K562 (cell line): ENCODE results near the gene THSD8. TPM values are rescaled to one million over a fixed set of nuclear protein-coding genes. Genes with fewer than 3 reads are reported as not detected.

Source experiments
- BCOR ChIP-seq: fragments of 450-650 bp; IDR thresholded peaks from 2 replicates; pipeline ENCODE4 v1.6.1; 2016
- BMI1 ChIP-seq: fragments of 150-350 bp; IDR thresholded peaks from 2 replicates; pipeline ENCODE4 v1.6.1; 2014; ENCODE audit warnings: low read length
- C11orf30 ChIP-seq: fragments of 450-650 bp; IDR thresholded peaks from 2 replicates; pipeline ENCODE4 v1.6.1; 2016; ENCODE audit warnings: low read depth, mild to moderate bottlenecking
- GATA2 ChIP-seq: sonication (generic); formaldehyde crosslinking; IDR thresholded peaks from 2 replicates; pipeline ENCODE4 v1.4.0; 2020; ENCODE audit warnings: mild to moderate bottlenecking, missing genetic modification reagents
- HDGF ChIP-seq: fragments of 450-650 bp; IDR thresholded peaks from 2 replicates; pipeline ENCODE4 v1.6.1; 2016
- JUN ChIP-seq, 2 experiments: sonication (generic) in 1 of 2; formaldehyde crosslinking in 1 of 2; IDR thresholded peaks; 2 replicates each; pipeline versions ENCODE4 v1.6.1 to v1.8.0; 2012 to 2022; ENCODE audit warnings: borderline replicate concordance in 2 of 2, mild to moderate bottlenecking in 2 of 2, improper control_type of control experiment in 1 of 2, low read depth in 1 of 2, low read length in 1 of 2, missing genetic modification reagents in 1 of 2
- MAFG ChIP-seq: fragments of 450-650 bp; conservative IDR thresholded peaks from 2 replicates; pipeline ENCODE4 v1.6.1; 2016; ENCODE audit warnings: missing genetic modification characterization, missing compliant biosample characterization
- NFATC3 ChIP-seq: fragments of 450-650 bp; IDR thresholded peaks from 2 replicates; pipeline ENCODE4 v1.6.1; 2017; ENCODE audit warnings: mild to moderate bottlenecking
- NR4A1 ChIP-seq, 2 experiments: fragments of 250-450 bp in 1 of 2; fragments of 450-650 bp in 1 of 2; sonication (Bioruptor Pico) in 1 of 2; IDR thresholded peaks; 2 replicates each; pipeline versions ENCODE4 v1.4.0 to v1.6.1; 2016 to 2020; ENCODE audit warnings: mild to moderate bottlenecking in 2 of 2, missing compliant biosample characterization in 1 of 2, missing genetic modification characterization in 1 of 2, moderate library complexity in 1 of 2
- OTX1 ChIP-seq: fragments of 450-650 bp; formaldehyde crosslinking; IDR thresholded peaks from 2 replicates; pipeline ENCODE4 v1.4.0; 2022; ENCODE audit warnings: mild to moderate bottlenecking
- PYGO2 ChIP-seq: fragments of 450-650 bp; IDR thresholded peaks from 2 replicates; pipeline ENCODE4 v1.6.1; 2016; ENCODE audit warnings: mild to moderate bottlenecking, missing genetic modification characterization, moderate library complexity, missing compliant biosample characterization
- RBM15 ChIP-seq: fragments of 200-400 bp; formaldehyde crosslinking; IDR thresholded peaks from 2 replicates; pipeline ENCODE4 v1.6.1; 2018; ENCODE audit warnings: mild to moderate bottlenecking, low read length, moderate library complexity; ENCODE audit not compliant: insufficient read depth
- SRSF7 ChIP-seq: fragments of 200-400 bp; formaldehyde crosslinking; optimal IDR thresholded peaks from 2 replicates; pipeline ENCODE3; 2017; ENCODE audit warnings: mild to moderate bottlenecking, low read depth, low read length
- SUPT5H ChIP-seq: fragments of 450-650 bp; IDR thresholded peaks from 2 replicates; pipeline ENCODE4 v1.6.1; 2016
- ZNF12 ChIP-seq: sonication (generic); formaldehyde crosslinking; IDR thresholded peaks from 2 replicates; pipeline ENCODE4 v1.4.0; 2020; ENCODE audit warnings: mild to moderate bottlenecking, missing genetic modification reagents
- ZNF197 ChIP-seq: fragments of 200-800 bp; sonication (Bioruptor generic); IDR thresholded peaks from 2 replicates; pipeline ENCODE4 v1.6.1; 2016; ENCODE audit warnings: low read depth, missing genetic modification characterization, missing compliant biosample characterization
- ZNF282 ChIP-seq: sonication (generic); formaldehyde crosslinking; IDR thresholded peaks from 2 replicates; pipeline ENCODE4 v1.8.1; 2023; ENCODE audit warnings: missing genetic modification reagents
- ZNF354B ChIP-seq: fragments of 250-450 bp; sonication (Bioruptor Pico); IDR thresholded peaks from 2 replicates; pipeline ENCODE4 v1.4.0; 2020
- ZNF444 ChIP-seq: fragments of 250-450 bp; sonication (Bioruptor Pico); IDR thresholded peaks from 2 replicates; pipeline ENCODE4 v1.4.0; 2020; ENCODE audit warnings: mild to moderate bottlenecking, moderate library complexity
- ZNF583 ChIP-seq: fragments of 250-450 bp; sonication (Bioruptor Pico); IDR thresholded peaks from 2 replicates; pipeline ENCODE4 v1.4.0; 2020
- ZNF780A ChIP-seq: fragments of 250-450 bp; sonication (Bioruptor Pico); IDR thresholded peaks from 2 replicates; pipeline ENCODE4 v1.5.0; 2021; ENCODE audit warnings: mild to moderate bottlenecking
- polyA plus RNA-seq, 8 experiments: library from polyadenylated mRNA; depleted of rRNA in 4 of 8; stranded (reverse) in 5 of 8; unstranded in 3 of 8; fragments of >200 nt; fragmentation: Nextera tagmentation in 2 of 8; fragmentation: Illumina TruSeq in 1 of 8; extraction: Ambion mirVana in 2 of 8; extraction: Trizol in 1 of 8; gene quantifications; 2 replicates each; pipeline versions ENCODE4 v1.2.1 to v1.2.3, GENCODE V29; 2011 to 2014; ENCODE audit warnings: inconsistent platforms in 1 of 8, missing spikeins in 1 of 8
- total RNA-seq, 7 experiments: library from RNA; depleted of rRNA in 6 of 7; stranded (reverse); fragments of >200 nt in 6 of 7; fragmentation: Illumina TruSeq in 2 of 7; extraction: Trizol in 2 of 7; gene quantifications; 2 replicates each; pipeline versions ENCODE4 v1.2.1 to v1.2.3, GENCODE V29; 2011 to 2021; ENCODE audit warnings: low replicate concordance in 1 of 7
- TF ChIP-seq, protein P1 (sequence below): fragments of 250-450 bp; sonication (Bioruptor Pico); IDR thresholded peaks from 2 replicates; pipeline ENCODE4 v1.8.0; 2022; ENCODE audit warnings: inconsistent platforms, mild to moderate bottlenecking, moderate library complexity, borderline replicate concordance
- TF ChIP-seq, protein P2 (sequence below): fragments of 200-800 bp; sonication (Bioruptor generic); IDR thresholded peaks from 2 replicates; pipeline ENCODE4 v1.6.1; 2017; ENCODE audit warnings: missing genetic modification characterization, missing compliant biosample characterization
- TF ChIP-seq, protein P3 (sequence below): sonication (generic); formaldehyde crosslinking; IDR thresholded peaks from 2 replicates; pipeline ENCODE4 v1.8.1; 2023; ENCODE audit warnings: mild to moderate bottlenecking, missing genetic modification reagents
- TF ChIP-seq, protein P4 (sequence below): fragments of 450-650 bp; formaldehyde crosslinking; IDR thresholded peaks from 2 replicates; pipeline ENCODE4 v1.4.0; 2022; ENCODE audit warnings: missing genetic modification characterization

THSD8 gene
- total and polyA plus RNA-seq, 9 of the 15 experiments (the other 6 are each of a cell fraction or from before 2014, with no cell fraction given) = 8.4 to 42.4 (median 19.9) TPM; not detected in 2

DNA sequence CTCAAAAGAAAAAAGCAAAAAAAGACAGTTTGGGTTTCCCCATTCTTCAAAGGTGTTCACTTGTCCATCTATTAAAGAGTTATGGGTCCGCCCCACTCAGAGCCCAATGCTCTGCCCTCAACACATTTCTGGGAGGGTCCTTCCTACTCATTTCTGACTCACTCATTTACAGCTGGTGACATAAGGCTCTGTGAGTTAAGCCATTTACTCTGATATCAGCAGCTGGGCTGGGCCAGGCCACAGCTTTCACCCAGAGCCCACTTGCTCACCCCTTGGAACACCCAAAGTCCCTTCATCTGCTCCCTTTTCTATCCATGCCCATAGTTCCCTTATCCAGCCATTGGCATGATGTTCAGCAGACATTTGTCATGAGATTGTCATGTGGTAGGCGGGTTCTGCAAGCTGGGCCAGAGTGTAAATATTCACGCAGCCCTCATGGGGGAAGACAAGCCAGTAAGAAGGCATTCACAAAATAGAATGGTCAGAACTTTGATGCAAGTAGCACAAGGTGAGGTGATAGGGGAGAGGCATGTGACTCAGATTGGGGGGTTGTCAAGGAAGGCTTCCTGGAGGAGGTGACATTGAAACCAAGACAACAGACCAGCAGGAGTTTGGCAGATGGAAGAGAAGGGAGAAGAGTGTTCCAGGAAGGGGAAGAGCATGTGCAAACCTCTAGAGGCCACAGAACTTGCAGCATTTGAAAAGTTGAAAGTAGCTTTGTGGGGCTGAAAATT is 42.3 kb downstream of the THSD8 start (continued):
- TF ChIP-seq ZNF780A (no peak), PYGO2 (tag) (no peak), ZNF12 (CRISPR knock-in tag) (no peak), MAFG (tag) (no peak), HDGF (no peak), GATA2 (no peak), RBM15 (no peak), ZNF282 (no peak), BMI1 (no peak), SRSF7 (no peak), NFATC3 (no peak), BCOR (peak; percentile 89), ZNF354B (CRISPR knock-in tag) (no peak), NR4A1 (CRISPR knock-in tag; IDR thresholded peaks at IDR 0.05) (no peak), NR4A1 (tag; IDR thresholded peaks at IDR 0.05) (no peak), SUPT5H (no peak), ZNF583 (CRISPR knock-in tag) (no peak), ZNF444 (CRISPR knock-in tag) (no peak), OTX1 (CRISPR knock-in tag) (no peak), JUN (IDR thresholded peaks at IDR 0.05; ENCODE audit: borderline replicate concordance, low read depth, low read length) (0 out of 2 replicates have a peak, but pooled peaks have one; percentile 27), JUN (CRISPR knock-in tag; IDR thresholded peaks at IDR 0.05; ENCODE audit: borderline replicate concordance) (no peak), ZNF197 (CRISPR knock-in tag) (no peak), C11orf30 (no peak)
- TF ChIP-seq, protein P1, sequence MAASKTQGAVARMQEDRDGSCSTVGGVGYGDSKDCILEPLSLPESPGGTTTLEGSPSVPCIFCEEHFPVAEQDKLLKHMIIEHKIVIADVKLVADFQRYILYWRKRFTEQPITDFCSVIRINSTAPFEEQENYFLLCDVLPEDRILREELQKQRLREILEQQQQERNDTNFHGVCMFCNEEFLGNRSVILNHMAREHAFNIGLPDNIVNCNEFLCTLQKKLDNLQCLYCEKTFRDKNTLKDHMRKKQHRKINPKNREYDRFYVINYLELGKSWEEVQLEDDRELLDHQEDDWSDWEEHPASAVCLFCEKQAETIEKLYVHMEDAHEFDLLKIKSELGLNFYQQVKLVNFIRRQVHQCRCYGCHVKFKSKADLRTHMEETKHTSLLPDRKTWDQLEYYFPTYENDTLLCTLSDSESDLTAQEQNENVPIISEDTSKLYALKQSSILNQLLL = no peak
- TF ChIP-seq, protein P2, sequence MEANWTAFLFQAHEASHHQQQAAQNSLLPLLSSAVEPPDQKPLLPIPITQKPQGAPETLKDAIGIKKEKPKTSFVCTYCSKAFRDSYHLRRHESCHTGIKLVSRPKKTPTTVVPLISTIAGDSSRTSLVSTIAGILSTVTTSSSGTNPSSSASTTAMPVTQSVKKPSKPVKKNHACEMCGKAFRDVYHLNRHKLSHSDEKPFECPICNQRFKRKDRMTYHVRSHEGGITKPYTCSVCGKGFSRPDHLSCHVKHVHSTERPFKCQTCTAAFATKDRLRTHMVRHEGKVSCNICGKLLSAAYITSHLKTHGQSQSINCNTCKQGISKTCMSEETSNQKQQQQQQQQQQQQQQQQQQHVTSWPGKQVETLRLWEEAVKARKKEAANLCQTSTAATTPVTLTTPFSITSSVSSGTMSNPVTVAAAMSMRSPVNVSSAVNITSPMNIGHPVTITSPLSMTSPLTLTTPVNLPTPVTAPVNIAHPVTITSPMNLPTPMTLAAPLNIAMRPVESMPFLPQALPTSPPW = no peak
- TF ChIP-seq, protein P3, sequence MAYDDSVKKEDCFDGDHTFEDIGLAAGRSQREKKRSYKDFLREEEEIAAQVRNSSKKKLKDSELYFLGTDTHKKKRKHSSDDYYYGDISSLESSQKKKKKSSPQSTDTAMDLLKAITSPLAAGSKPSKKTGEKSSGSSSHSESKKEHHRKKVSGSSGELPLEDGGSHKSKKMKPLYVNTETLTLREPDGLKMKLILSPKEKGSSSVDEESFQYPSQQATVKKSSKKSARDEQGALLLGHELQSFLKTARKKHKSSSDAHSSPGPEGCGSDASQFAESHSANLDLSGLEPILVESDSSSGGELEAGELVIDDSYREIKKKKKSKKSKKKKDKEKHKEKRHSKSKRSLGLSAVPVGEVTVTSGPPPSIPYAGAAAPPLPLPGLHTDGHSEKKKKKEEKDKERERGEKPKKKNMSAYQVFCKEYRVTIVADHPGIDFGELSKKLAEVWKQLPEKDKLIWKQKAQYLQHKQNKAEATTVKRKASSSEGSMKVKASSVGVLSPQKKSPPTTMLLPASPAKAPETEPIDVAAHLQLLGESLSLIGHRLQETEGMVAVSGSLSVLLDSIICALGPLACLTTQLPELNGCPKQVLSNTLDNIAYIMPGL = no peak
- TF ChIP-seq, protein P4, sequence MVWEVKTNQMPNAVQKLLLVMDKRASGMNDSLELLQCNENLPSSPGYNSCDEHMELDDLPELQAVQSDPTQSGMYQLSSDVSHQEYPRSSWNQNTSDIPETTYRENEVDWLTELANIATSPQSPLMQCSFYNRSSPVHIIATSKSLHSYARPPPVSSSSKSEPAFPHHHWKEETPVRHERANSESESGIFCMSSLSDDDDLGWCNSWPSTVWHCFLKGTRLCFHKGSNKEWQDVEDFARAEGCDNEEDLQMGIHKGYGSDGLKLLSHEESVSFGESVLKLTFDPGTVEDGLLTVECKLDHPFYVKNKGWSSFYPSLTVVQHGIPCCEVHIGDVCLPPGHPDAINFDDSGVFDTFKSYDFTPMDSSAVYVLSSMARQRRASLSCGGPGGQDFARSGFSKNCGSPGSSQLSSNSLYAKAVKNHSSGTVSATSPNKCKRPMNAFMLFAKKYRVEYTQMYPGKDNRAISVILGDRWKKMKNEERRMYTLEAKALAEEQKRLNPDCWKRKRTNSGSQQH (CRISPR knock-in tag) = no peak
